Transverse colon (tissue), 4 donors: ENCODE data around the gene SBK2. TPM values are rescaled to one million over a fixed set of nuclear protein-coding genes. Genes with fewer than 3 reads are reported as not detected.
"Not testable (repeated sequence)": the region's sequence is repeated elsewhere in the genome, so short reads cannot be mapped to it uniquely, and the experiment has no call there.

Experiments
- DNase-seq: peaks from one replicate; pipeline ENCODE4 v3.0.0-alpha.2; 2019
- H3K27ac ChIP-seq, 4 donors: fragments of 200-600 bp; sonication (generic); 2 replicates each; pipeline ENCODE4 v1.5.1; 2016 to 2018; ENCODE audit warnings: inconsistent platforms in 4 of 4
- H3K27me3 ChIP-seq: fragments of 200-600 bp; sonication (generic); 2 replicates; pipeline ENCODE4 v1.5.1; 2017; ENCODE audit warnings: inconsistent platforms
- H3K36me3 ChIP-seq, 4 donors: fragments of 200-600 bp; sonication (generic); 2 replicates each; pipeline ENCODE4 v1.5.1; 2017 to 2019; ENCODE audit warnings: inconsistent platforms in 4 of 4
- H3K4me1 ChIP-seq, 4 donors: fragments of 200-600 bp; sonication (generic); 2 replicates each; pipeline ENCODE4 v1.5.1; 2017 to 2020; ENCODE audit warnings: inconsistent platforms in 4 of 4
- H3K4me3 ChIP-seq, 4 donors: fragments of 200-600 bp; sonication (generic); 1 replicate in 1 of 4; 2 replicates in 3 of 4; pipeline versions ENCODE4 v1.5.1 to v1.6.1; 2017 to 2019; ENCODE audit warnings: inconsistent platforms in 4 of 4
- H3K9me3 ChIP-seq, 2 donors: fragments of 200-600 bp; sonication (generic); 2 replicates each; pipeline ENCODE4 v1.5.1; 2017 to 2019; ENCODE audit warnings: inconsistent platforms in 2 of 2
- EP300 ChIP-seq: sonication (generic); formaldehyde crosslinking; IDR thresholded peaks from one replicate; pipeline ENCODE4 v1.6.1; 2017; ENCODE audit warnings: antibody characterized with exemption, low read depth
- POLR2A ChIP-seq: fragments of 450-650 bp; IDR thresholded peaks from one replicate; pipeline ENCODE4 v1.6.1; 2016; ENCODE audit warnings: antibody characterized with exemption, mild to moderate bottlenecking, moderate library complexity
- POLR2AphosphoS5 ChIP-seq, 3 donors: sonication (generic); formaldehyde crosslinking; IDR thresholded peaks; one replicate each; pipeline ENCODE4 v1.6.1; 2016; ENCODE audit warnings: antibody characterized with exemption in 3 of 3
- WGBS, 2 donors: methylation state at CpG; one replicate each; pipeline ENCODE4 v1.1.5; 2018; ENCODE audit warnings: low coverage in 1 of 2; 5-methylcytosine and 5-hydroxymethylcytosine counted together
- in situ Hi-C, 4 donors: fragments of 200-750 bp; cut with MboI; loops; one replicate each; pipeline versions ENCODE4 v1.15.0 to v1.15.1; 2017; ENCODE audit warnings: low sequenced_read_pairs in 3 of 4, low pct_ligation_motif_present in 1 of 4, low pct_unique_long_range_greater_than_20kb in 1 of 4
- intact Hi-C: fragments of 100-400 bp; cut with DNase I; formaldehyde crosslinking; loops from one replicate; pipeline ENCODE4 v1.15.1; 2023; ENCODE audit warnings: low total_unique reads
- total RNA-seq, 4 donors: library from RNA; depleted of rRNA; stranded (reverse); fragments of >200 nt; gene quantifications; one replicate each; pipeline ENCODE4 v1.1.0, GENCODE V29; 2016
- TF ChIP-seq, protein P1 (sequence below), 5 experiments: fragments of 200-600 bp in 3 of 5; fragments of 450-650 bp in 2 of 5; sonication (generic) in 3 of 5; IDR thresholded peaks; 1 replicate in 2 of 5; 2 replicates in 3 of 5; pipeline ENCODE4 v1.5.1; 2016 to 2017; ENCODE audit warnings: antibody characterized with exemption in 5 of 5, inconsistent platforms in 3 of 5, mild to moderate bottlenecking in 2 of 5, moderate library complexity in 1 of 5

SBK2 gene
- total RNA-seq, 4 donors from 2014 or later, result not detected

DNA sequence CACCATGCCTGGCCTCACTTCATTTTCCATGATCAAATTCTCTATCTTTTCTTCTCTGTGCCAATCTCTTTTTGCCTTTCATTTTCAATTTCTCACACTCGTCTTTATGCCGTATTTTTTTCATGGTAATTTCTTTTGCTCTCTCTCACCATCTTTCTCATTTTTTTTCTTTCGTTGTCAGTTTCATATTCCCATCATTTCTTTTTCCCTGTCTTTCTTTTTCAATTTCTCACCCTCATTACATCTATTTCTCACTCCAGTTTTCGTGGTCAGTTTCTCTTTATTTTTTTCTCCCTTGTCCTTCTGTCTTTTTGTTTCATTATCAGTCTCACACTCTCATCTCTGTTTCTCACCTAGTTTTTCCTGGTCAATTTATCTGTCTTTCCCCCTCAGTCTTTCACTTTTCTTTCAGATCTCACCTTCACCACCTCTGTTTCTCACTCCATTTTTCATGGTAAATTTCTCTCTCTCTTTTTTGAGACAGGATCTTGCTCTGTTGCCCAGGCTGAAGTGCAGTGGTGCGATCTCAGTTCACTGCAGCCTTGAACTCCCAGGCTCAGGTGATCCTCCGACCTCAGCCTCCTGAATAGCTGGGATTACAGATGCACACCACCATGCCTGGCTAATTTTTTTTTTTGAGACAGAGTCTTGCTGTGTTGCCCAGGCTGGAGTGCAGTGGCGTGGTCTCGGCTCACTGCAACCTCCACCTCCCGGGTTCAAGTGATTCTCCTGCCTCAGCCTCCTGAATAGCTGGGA is 34.6 kb downstream of the SBK2 start:
- WGBS, 2 donors, result 74 to 85% methylated on average over 6 to 9 of the region's 9 CpGs
- Histone ChIP-seq H3K4me1 (peaks cover 0 to 10% (median 5%) of the 10 kb centered on the region in 4 donors), H3K4me3 (no peak overlapping the region), H3K36me3 (no peaks in the 10 kb centered on the region), H3K9me3 (no peaks in the 10 kb centered on the region), H3K27me3 (no peaks in the 10 kb centered on the region), H3K27ac (no peak overlapping the region)
- intact Hi-C loops, result loop anchor here (10.0 kb wide), 1 partner anchor 358 kb away; the partner anchor contains the start of gene TNNT1
- in situ Hi-C loops, result loop anchor here in 2 of 4 donors (10.0 kb wide), 1 partner anchor 358 kb away; the partner anchor contains the start of gene TNNT1 (in 2 of the 2)
- no peak for DNase-seq
- TF ChIP-seq POLR2A (no peak), POLR2AphosphoS5 (IDR thresholded peaks at IDR 0.05) (no peak), EP300 (no peak)
- TF ChIP-seq, protein P1, sequence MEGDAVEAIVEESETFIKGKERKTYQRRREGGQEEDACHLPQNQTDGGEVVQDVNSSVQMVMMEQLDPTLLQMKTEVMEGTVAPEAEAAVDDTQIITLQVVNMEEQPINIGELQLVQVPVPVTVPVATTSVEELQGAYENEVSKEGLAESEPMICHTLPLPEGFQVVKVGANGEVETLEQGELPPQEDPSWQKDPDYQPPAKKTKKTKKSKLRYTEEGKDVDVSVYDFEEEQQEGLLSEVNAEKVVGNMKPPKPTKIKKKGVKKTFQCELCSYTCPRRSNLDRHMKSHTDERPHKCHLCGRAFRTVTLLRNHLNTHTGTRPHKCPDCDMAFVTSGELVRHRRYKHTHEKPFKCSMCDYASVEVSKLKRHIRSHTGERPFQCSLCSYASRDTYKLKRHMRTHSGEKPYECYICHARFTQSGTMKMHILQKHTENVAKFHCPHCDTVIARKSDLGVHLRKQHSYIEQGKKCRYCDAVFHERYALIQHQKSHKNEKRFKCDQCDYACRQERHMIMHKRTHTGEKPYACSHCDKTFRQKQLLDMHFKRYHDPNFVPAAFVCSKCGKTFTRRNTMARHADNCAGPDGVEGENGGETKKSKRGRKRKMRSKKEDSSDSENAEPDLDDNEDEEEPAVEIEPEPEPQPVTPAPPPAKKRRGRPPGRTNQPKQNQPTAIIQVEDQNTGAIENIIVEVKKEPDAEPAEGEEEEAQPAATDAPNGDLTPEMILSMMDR (IDR thresholded peaks at IDR 0.05), result no peak

GRCh38 chr19:55500368-55500952 is 36.5 kb downstream of the SBK2 start:
- Histone ChIP-seq H3K27ac (no peak overlapping the region), H3K9me3 (no peaks in the 10 kb centered on the region), H3K36me3 (no peaks in the 10 kb centered on the region), H3K4me3 (no peak overlapping the region), H3K27me3 (no peaks in the 10 kb centered on the region), H3K4me1 (peaks cover 0 to 10% (median 5%) of the 10 kb centered on the region in 4 donors)
- intact Hi-C loops (loop anchor here (10.0 kb wide), 1 partner anchor 356 kb away; the partner anchor contains the start of gene TNNT1), in situ Hi-C loops (loop anchor here in 2 of 4 donors (10.0 kb wide), 1 partner anchor 356 kb away; the partner anchor contains the start of gene TNNT1 (in 2 of the 2))
- TF ChIP-seq POLR2A (no peak), EP300 (no peak), POLR2AphosphoS5 (IDR thresholded peaks at IDR 0.05) (no peak)
- TF ChIP-seq, protein P1 (IDR thresholded peaks at IDR 0.05), result no peak
- WGBS, 2 donors, result 87 to 92% methylated on average over 4 to 26 of the region's 26 CpGs
- no peak for DNase-seq

- Histone ChIP-seq H3K4me3 (no peak overlapping the region), H3K4me1 (peaks cover 0 to 2% (median under 1%) of the 10 kb centered on the region in 4 donors), H3K9me3 (no peaks in the 10 kb centered on the region), H3K36me3 (no peaks in the 10 kb centered on the region), H3K27me3 (peaks cover 4% of the 10 kb centered on the region), H3K27ac (no peak overlapping the region)
- TF ChIP-seq POLR2AphosphoS5 (IDR thresholded peaks at IDR 0.05) (no peak), POLR2A (no peak), EP300 (no peak)
- TF ChIP-seq, protein P1 (IDR thresholded peaks at IDR 0.05), result no peak
- intact Hi-C loops, result no loop called here
- 30% methylated on average over 1 of the region's 2 CpGs; no CpG with 5 or more reads in 1 of the 2 donors for WGBS, 2 donors
- in situ Hi-C loops, result loop anchor here in 1 of 4 donors (10.0 kb wide), 1 partner anchor 364 kb away; no protein-coding TSS in a partner anchor
- DNase-seq, result no peak
Measured at GRCh38 chr19:55498246-55498840, 38.6 kb downstream of the SBK2 start.

- Histone ChIP-seq H3K27ac (no peak overlapping the region), H3K27me3 (peaks cover 7% of the 10 kb centered on the region), H3K4me1 (no peaks in the 10 kb centered on the region), H3K9me3 (no peaks in the 10 kb centered on the region), H3K36me3 (no peaks in the 10 kb centered on the region), H3K4me3 (no peak overlapping the region)
- intact Hi-C loops (no loop called here), in situ Hi-C loops (loop anchor here in 1 of 4 donors (10.0 kb wide), 1 partner anchor 363 kb away; no protein-coding TSS in a partner anchor)
- WGBS, 2 donors, result 77% methylated on average over 12 of the region's 13 CpGs; no CpG with 5 or more reads in 1 of the 2 donors
- DNase-seq, result no peak
- TF ChIP-seq, protein P1 (IDR thresholded peaks at IDR 0.05), result no peak
- TF ChIP-seq POLR2A (no peak), EP300 (no peak), POLR2AphosphoS5 (IDR thresholded peaks at IDR 0.05) (no peak)
Measured at GRCh38 chr19:55497763-55498162, 39.2 kb downstream of the SBK2 start.

DNA sequence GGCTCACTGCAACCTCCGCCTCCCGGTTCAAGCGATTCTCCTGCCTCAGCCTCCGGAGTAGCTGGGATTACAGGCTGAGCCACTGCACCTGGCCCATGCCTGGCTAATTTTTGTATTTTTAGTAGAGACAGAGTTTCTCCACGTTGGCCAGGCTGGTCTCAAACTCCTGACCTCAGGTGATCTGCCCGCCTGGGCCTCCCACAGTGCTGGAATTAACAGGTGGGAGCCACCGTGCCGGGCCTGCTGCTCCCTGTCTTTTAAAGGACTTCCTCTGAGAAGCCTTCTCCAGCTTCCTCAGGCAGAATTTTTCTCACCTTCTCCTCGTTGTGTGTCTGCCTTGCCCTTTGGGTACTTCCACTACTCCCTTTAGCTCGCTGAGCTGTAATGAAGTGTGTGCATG is 40.1 kb downstream of the SBK2 start:
- peaks cover 14% of the 10 kb centered on the region for H3K27me3 ChIP-seq
- H3K4me3 ChIP-seq, intact Hi-C loops, H3K4me1 ChIP-seq, H3K9me3 ChIP-seq, H3K27ac ChIP-seq, DNase-seq, H3K36me3 ChIP-seq: not testable (repeated sequence)
- 82 to 90% methylated on average over 2 to 10 of the region's 10 CpGs for WGBS, 2 donors
- in situ Hi-C loops, result loop anchor here in 1 of 4 donors (10.0 kb wide), 1 partner anchor 362 kb away; no protein-coding TSS in a partner anchor
